Activated CD8-positive, alpha-beta T cell treated with anti-CD3 and anti-CD28 coated beads, Interleukin-2, amount 10 ng/mL, durations not matched to agents 7 days and 5 days (primary cell): ENCODE results near the gene HTR4. TPM values are rescaled to one million over a fixed set of nuclear protein-coding genes. Genes with fewer than 3 reads are reported as not detected.

Experiments
- ATAC-seq: fragments of 150-1000 bp; cut with Tn5 transposase; one replicate; pipeline ENCODE4 v1.10.0; 2021; ENCODE audit warnings: moderate library complexity
- CTCF ChIA-PET: fragments of 350-600 bp; sonication (Branson Sonifier 250); formaldehyde crosslinking; loops from one replicate; lab custom pipeline; 2021; ENCODE audit warnings: antibody characterized with exemption; lab: Charles Lee
- POLR2A ChIA-PET: fragments of 350-600 bp; sonication (Branson Sonifier 250); formaldehyde crosslinking; loops from one replicate; lab custom pipeline; 2021; ENCODE audit warnings: antibody characterized with exemption; lab: Charles Lee
- DNase-seq: peaks from one replicate; pipeline ENCODE4 v3.0.0-alpha.2; 2020
- H3K27ac Mint-ChIP-seq: one replicate; pipeline ENCODE4 v1.8.0; 2021; ENCODE audit warnings: mild to moderate bottlenecking, mixed read lengths
- H3K27me3 Mint-ChIP-seq: one replicate; pipeline ENCODE4 v1.8.0; 2021; ENCODE audit warnings: low read depth, mixed read lengths
- H3K36me3 Mint-ChIP-seq: one replicate; pipeline ENCODE4 v1.8.0; 2021; ENCODE audit warnings: low read depth, mixed read lengths
- H3K4me1 Mint-ChIP-seq: one replicate; pipeline ENCODE4 v1.8.0; 2021; ENCODE audit warnings: low read depth, mixed read lengths
- H3K4me3 Mint-ChIP-seq: one replicate; pipeline ENCODE4 v1.8.0; 2021; ENCODE audit warnings: mild to moderate bottlenecking, mixed read lengths
- H3K9me3 Mint-ChIP-seq: one replicate; pipeline ENCODE4 v1.8.0; 2022; ENCODE audit warnings: mixed read lengths; ENCODE audit not compliant: insufficient read depth
- total RNA-seq, 2 experiments: library from RNA; stranded (reverse); gene quantifications; one replicate each; pipeline ENCODE4 v1.2.3, GENCODE V29; 2021

The HTR4 gene
- total RNA-seq, 2 experiments from 2014 or later = not detected

DNA sequence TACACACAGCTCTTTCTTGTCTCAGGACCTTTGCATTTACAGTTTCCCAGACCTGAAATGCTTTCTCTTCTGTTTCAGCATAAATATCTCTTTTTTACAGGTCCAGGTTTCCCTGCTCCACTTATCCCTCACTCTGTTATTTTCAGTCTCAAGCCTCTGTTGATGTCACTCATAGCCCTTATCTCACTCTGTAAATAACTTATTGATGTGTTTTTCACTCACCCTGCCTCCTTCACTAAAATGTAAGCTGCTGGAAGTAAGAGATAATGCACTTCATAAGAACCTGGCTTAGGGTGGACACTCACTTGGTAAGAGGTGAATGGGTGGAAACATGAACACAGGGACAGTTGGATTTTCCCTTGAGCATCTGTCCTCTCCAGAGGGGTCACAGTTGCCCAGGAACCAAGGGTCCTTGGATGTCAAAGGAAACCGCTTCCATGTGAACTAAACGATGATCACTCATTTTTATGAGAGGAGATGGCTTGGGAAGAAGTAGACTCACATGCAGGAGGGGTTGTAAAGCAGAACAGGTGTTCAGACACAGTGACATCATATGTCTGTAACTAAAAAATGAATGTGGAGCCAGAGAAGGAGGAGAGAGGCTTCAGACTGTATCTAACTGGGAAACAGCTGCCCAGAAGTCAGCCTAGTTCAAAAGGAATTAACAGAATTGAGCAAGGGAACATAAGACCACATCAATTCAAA is 5.5 kb upstream of the HTR4 start:
- Mint-ChIP-seq H3K4me3 (no peak overlapping the region), H3K27ac (no peak overlapping the region), H3K9me3 (no peaks in the 10 kb centered on the region), H3K27me3 (peaks cover 20% of the 10 kb centered on the region), H3K4me1 (no peaks in the 10 kb centered on the region), H3K36me3 (no peaks in the 10 kb centered on the region)
- no peak for ATAC-seq
- DNase-seq = no peak
- POLR2A ChIA-PET = no interaction called here
- CTCF ChIA-PET = no interaction called here

DNA sequence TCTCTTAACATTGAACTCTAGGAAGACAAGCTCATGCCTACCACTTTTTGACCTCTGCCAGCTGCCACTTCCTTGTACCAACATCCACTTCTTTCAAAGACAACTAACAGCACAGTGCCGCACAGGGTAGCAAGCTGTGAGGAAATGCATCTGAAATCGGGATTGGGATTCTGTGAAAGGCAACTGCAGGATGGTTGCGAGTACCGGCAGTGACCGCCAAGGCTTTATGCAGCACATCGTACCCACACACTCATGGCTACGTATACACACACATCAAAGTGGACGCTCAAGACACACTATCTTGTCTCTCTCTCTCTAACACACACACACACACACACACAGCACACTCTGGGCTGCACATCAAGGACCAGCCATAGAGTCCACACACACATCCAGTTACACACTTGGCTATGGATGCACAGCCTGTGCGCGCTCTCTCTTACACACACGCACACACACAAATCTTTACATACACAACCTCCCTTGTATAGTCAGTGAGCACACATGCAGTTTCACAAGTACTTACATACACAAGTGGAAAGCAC is 964 bp downstream of the HTR4 start:
- Mint-ChIP-seq H3K9me3 (no peaks in the 10 kb centered on the region), H3K27me3 (peaks cover 48% of the 10 kb centered on the region), H3K36me3 (no peaks in the 10 kb centered on the region), H3K4me1 (no peaks in the 10 kb centered on the region), H3K27ac (no peak overlapping the region), H3K4me3 (no peak overlapping the region)
- ATAC-seq (no peak), DNase-seq (no peak)
- CTCF ChIA-PET = no interaction called here
- POLR2A ChIA-PET = no interaction called here

DNA sequence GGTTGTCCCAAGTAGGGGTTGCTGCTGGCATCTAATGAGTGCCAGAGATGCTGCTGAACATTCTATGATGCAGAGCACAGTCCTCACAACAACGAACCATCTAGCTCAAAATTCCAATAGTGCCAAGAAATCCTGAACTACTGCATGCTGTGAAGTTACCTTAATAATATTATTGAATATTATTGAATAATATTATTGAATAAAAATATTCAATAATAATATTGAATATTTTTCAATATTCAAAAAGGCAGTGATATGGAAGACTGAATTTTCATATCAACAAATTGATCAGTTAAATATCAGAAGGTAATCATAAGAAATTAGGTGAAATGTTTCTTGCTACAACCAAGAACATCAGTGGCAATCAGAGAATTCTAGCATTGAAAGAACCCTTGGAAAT is 2.8 kb downstream of the HTR4 start:
- no peak for DNase-seq
- H3K36me3 Mint-ChIP-seq = no peaks in the 10 kb centered on the region
- no peaks in the 10 kb centered on the region for H3K9me3 Mint-ChIP-seq
- H3K4me1 Mint-ChIP-seq = no peaks in the 10 kb centered on the region
- no peak overlapping the region for H3K4me3 Mint-ChIP-seq
- CTCF ChIA-PET = no interaction called here
- H3K27me3 Mint-ChIP-seq = peaks cover 52% of the 10 kb centered on the region
- POLR2A ChIA-PET = no interaction called here
- H3K27ac Mint-ChIP-seq = no peak overlapping the region
- ATAC-seq = no peak

DNA sequence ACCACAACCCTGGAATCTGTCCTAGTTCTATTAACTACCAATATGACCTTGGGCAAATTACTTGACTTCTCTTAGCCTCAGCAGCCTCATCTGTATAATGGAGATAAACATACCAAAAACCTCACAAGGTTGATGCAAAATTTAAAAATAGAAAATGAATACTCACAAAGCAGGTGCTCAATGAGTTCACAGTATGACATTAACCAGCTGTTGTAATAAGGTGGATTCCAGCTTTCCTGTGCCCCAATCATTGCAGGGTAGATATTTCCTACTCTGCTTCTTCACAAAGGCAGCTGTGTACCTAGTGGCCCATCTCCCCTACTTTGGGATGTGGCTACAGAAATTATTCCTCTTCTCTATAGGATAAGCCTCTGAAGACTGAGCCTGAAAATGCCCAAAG is 8.8 kb downstream of the HTR4 start:
- no peak overlapping the region for H3K4me3 Mint-ChIP-seq
- ATAC-seq (no peak), DNase-seq (no peak)
- no peaks in the 10 kb centered on the region for H3K4me1 Mint-ChIP-seq
- POLR2A ChIA-PET = no interaction called here
- H3K9me3 Mint-ChIP-seq = no peaks in the 10 kb centered on the region
- H3K36me3 Mint-ChIP-seq = no peaks in the 10 kb centered on the region
- peaks cover 34% of the 10 kb centered on the region for H3K27me3 Mint-ChIP-seq
- CTCF ChIA-PET = no interaction called here
- no peak overlapping the region for H3K27ac Mint-ChIP-seq

DNA sequence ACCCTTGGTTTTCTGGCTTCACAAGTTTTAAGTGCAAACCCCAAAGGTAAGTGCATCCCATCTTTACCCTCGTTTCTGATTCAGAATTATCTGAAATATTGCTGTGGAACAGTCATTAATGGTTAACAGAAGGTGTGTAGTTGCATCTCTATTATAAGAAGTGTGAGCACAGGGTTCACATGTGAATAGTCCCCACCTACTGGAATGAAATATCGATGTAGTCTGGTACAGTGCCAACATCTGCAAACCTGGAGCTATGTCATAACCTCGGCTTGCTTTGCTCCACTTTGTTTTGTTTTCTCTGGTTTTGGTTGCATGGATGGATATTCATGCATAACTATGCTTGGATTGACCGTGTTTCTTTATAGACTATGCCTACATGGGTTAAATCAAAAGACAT is 12.6 kb downstream of the HTR4 start:
- ATAC-seq (no peak), DNase-seq (no peak)
- Mint-ChIP-seq H3K4me1 (no peaks in the 10 kb centered on the region), H3K36me3 (no peaks in the 10 kb centered on the region), H3K27ac (no peak overlapping the region), H3K9me3 (no peaks in the 10 kb centered on the region), H3K4me3 (no peak overlapping the region), H3K27me3 (peaks cover 23% of the 10 kb centered on the region)
- ChIA-PET CTCF (no interaction called here), POLR2A (no interaction called here)

DNA sequence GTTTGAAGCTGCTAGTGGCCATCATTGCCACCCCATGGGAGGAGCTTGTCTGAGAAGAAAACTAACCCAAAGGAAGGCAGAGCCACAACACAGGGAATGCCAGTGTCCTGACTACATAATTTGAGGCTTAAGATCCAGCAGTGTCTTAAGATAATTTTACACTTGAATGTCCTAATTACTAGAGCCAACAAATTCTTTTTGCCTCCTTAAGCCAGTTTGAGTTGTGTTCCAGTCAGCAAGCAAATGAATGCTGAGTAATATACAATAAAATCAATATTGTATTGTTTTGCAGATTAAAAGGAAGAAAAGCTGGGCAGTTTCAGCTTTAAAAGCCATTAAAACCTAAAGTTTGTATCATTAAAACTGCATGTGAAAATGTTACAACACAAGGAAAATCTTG is 13.9 kb downstream of the HTR4 start:
- POLR2A ChIA-PET = no interaction called here
- no peak for DNase-seq
- Mint-ChIP-seq H3K4me3 (no peak overlapping the region), H3K27me3 (peaks cover 16% of the 10 kb centered on the region), H3K27ac (no peak overlapping the region), H3K4me1 (no peaks in the 10 kb centered on the region), H3K9me3 (no peaks in the 10 kb centered on the region), H3K36me3 (no peaks in the 10 kb centered on the region)
- no peak for ATAC-seq
- CTCF ChIA-PET = no interaction called here

DNA sequence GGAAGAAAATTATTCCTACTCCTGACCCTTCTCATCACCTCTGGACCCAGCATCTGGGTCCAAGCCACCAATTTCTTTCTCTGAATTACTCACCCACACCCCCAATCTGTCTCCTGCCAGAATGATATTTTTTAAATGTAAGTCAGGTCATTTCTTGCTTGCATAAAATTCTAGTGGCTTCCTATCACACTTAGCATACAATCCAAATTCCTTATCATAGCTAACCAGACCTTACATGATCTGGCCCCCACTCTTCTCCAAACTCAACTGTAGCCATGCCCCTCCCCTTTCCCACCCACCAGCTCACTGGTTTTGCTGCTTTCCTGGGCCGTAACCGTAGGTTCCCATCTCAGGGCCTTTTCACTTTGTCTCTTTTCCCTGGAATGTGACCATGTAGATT is 15.2 kb downstream of the HTR4 start:
- ChIA-PET POLR2A (no interaction called here), CTCF (no interaction called here)
- H3K9me3 Mint-ChIP-seq = no peaks in the 10 kb centered on the region
- peaks cover 18% of the 10 kb centered on the region for H3K27me3 Mint-ChIP-seq
- DNase-seq (no peak), ATAC-seq (no peak)
- H3K27ac Mint-ChIP-seq = no peak overlapping the region
- H3K36me3 Mint-ChIP-seq = no peaks in the 10 kb centered on the region
- no peaks in the 10 kb centered on the region for H3K4me1 Mint-ChIP-seq
- no peak overlapping the region for H3K4me3 Mint-ChIP-seq

DNA sequence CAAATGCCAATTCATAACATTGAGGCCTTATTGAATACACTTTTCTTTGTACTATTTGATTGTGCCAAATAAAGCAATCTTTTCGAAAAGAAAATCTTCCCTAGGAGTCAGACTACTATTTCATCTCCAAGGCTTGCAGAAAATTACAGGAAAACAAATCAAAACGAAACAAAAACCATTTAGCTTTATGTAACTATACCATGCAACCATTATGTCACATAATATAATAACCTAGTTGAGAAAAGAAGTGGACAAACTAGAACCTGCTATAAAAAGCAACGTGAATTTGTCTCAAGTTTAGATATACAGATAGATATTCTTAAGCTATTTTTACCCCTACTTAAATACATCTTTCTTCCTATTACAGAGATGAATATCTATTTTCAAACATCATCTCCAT is 18.0 kb downstream of the HTR4 start:
- H3K9me3 Mint-ChIP-seq = no peaks in the 10 kb centered on the region
- no peak overlapping the region for H3K4me3 Mint-ChIP-seq
- H3K27me3 Mint-ChIP-seq = peaks cover 19% of the 10 kb centered on the region
- POLR2A ChIA-PET = no interaction called here
- no peak overlapping the region for H3K27ac Mint-ChIP-seq
- no peaks in the 10 kb centered on the region for H3K36me3 Mint-ChIP-seq
- ATAC-seq = no peak
- no peaks in the 10 kb centered on the region for H3K4me1 Mint-ChIP-seq
- CTCF ChIA-PET = interaction anchor here (1.4 kb wide), 1 partner anchor 11 kb away, joined by 3 read pairs; no protein-coding TSS in a partner anchor
- no peak for DNase-seq

DNA sequence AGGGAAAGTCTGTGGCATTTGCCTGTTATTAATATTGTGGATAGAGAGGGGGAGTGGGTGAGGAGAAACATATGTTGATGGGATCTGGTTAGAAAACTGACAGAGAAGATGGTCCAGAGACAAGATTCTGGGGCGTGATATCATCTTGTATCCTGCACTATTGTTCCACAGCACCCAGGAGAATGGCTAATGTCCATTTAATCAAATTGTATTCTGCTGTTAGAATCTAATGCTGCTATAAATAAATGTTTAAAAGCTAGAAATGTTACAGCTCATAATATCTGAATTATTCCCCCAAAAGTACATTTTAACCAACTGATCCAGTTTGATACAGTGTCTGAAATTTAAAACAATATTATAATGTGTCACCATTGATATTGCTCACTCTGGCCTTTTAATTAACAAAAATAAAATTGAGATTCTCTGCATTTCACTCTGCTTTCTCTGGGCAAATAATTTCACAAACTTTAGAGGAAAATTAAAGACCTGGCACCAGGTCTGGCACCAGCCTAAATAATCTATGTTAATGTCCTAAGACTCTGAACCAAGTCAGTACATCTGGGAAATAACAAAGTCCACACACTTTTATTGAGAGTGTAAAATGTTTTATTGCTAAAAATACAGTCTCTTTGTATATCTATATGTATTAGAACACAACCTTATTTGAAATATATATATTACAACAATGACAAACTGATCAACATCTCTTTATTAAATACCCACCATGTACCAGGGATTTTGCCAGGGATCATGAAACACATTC is 18.8 kb downstream of the HTR4 start:
- no peak overlapping the region for H3K27ac Mint-ChIP-seq
- CTCF ChIA-PET = interaction anchor here (1.4 kb wide), 1 partner anchor 12 kb away, joined by 3 read pairs; no protein-coding TSS in a partner anchor
- DNase-seq = no peak
- no peaks in the 10 kb centered on the region for H3K36me3 Mint-ChIP-seq
- ATAC-seq = no peak
- no peaks in the 10 kb centered on the region for H3K9me3 Mint-ChIP-seq
- peaks cover 17% of the 10 kb centered on the region for H3K27me3 Mint-ChIP-seq
- H3K4me1 Mint-ChIP-seq = no peaks in the 10 kb centered on the region
- H3K4me3 Mint-ChIP-seq = no peak overlapping the region
- POLR2A ChIA-PET = no interaction called here

DNA sequence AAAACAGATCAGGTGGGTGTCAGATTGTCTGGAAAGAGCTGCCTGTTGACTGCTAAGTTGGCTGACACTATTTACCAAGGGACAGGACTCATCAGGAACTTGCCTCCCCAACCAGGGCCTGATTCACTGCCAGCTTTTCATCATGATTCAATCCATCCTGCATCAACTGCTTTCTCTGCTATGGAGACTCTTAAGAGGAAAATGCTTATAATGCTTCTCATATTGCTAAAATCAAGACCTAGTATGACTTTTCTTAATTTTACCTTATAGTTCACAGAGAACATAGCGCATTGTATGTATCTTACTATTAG is 21.3 kb downstream of the HTR4 start:
- POLR2A ChIA-PET = no interaction called here
- H3K27me3 Mint-ChIP-seq = peaks cover 15% of the 10 kb centered on the region
- no peak overlapping the region for H3K4me3 Mint-ChIP-seq
- H3K4me1 Mint-ChIP-seq = no peaks in the 10 kb centered on the region
- ATAC-seq (no peak), DNase-seq (no peak)
- H3K27ac Mint-ChIP-seq = no peak overlapping the region
- H3K36me3 Mint-ChIP-seq = no peaks in the 10 kb centered on the region
- no peaks in the 10 kb centered on the region for H3K9me3 Mint-ChIP-seq
- CTCF ChIA-PET = interaction anchor here (1.3 kb wide), 1 partner anchor 98 kb away, joined by 4 read pairs; no protein-coding TSS in a partner anchor

DNA sequence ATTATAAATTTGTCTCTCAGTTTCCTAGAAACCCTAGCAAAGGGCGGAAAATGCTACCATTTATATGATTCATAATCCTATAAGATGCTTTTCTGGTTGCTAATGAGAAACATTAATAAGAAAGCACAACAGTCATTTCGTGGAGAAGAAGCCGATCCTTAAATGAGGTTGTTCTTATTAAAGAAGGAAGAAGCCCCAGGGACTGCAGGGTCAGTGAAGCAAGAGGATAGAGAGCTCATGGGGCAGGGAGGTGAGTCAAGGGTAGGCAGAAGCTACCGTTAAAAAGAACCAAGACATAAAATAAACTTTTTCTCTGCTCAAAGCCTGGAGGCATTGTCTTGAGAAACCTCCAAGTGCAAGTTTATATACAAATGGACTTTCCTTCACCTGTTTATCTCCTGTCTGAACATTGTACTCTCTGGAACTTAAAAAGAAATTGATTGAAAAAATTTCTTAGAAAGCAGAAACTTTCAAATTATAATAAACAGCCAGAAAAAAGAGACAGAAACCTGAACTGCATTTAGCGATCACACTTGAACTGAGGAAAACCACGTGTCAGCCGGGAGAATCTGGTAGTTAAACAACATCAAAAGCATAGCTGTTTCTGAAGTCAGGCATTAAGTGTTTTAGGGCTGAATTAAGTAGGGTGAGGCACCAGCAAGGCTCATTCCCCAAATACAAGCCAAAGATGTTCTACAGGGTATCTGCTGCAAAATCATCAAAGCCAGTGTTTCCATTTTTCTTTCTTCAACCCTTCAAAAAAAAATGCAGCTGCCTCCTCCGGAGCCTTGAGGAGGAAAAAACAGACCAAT is 21.9 kb downstream of the HTR4 start:
- Mint-ChIP-seq H3K27ac (no peak overlapping the region), H3K4me1 (no peaks in the 10 kb centered on the region), H3K4me3 (no peak overlapping the region), H3K27me3 (peaks cover 15% of the 10 kb centered on the region), H3K9me3 (no peaks in the 10 kb centered on the region), H3K36me3 (no peaks in the 10 kb centered on the region)
- CTCF ChIA-PET = interaction anchor here (1.3 kb wide), 1 partner anchor 99 kb away, joined by 4 read pairs; no protein-coding TSS in a partner anchor
- DNase-seq = no peak
- no peak for ATAC-seq
- POLR2A ChIA-PET = no interaction called here

DNA sequence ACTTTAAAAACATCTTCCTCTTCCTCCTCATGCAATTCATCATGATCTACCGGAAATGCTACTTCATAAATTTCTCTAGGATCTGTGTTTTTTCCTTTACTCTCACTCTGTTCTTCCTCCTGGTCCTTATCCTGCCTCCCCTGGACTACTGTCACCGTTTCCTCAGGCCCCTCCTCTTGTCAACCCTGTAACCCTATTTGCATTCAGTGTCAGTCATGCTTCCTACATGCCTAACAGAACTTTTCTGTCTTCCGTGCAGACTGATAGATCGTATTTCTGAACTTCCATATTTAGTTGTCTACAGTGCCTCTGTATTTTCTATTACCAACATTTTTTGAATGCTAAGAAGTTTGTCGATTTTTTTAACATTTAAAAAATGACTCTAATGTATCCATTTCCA is 27.3 kb downstream of the HTR4 start:
- Mint-ChIP-seq H3K27me3 (peaks cover 27% of the 10 kb centered on the region), H3K9me3 (no peaks in the 10 kb centered on the region), H3K4me1 (peaks cover under 1% of the 10 kb centered on the region), H3K27ac (no peak overlapping the region), H3K4me3 (no peak overlapping the region), H3K36me3 (no peaks in the 10 kb centered on the region)
- DNase-seq (no peak), ATAC-seq (no peak)
- POLR2A ChIA-PET = no interaction called here
- CTCF ChIA-PET = no interaction called here
